ENCODE measurements around the gene SNRNP48.

SNRNP48 gene

DNA sequence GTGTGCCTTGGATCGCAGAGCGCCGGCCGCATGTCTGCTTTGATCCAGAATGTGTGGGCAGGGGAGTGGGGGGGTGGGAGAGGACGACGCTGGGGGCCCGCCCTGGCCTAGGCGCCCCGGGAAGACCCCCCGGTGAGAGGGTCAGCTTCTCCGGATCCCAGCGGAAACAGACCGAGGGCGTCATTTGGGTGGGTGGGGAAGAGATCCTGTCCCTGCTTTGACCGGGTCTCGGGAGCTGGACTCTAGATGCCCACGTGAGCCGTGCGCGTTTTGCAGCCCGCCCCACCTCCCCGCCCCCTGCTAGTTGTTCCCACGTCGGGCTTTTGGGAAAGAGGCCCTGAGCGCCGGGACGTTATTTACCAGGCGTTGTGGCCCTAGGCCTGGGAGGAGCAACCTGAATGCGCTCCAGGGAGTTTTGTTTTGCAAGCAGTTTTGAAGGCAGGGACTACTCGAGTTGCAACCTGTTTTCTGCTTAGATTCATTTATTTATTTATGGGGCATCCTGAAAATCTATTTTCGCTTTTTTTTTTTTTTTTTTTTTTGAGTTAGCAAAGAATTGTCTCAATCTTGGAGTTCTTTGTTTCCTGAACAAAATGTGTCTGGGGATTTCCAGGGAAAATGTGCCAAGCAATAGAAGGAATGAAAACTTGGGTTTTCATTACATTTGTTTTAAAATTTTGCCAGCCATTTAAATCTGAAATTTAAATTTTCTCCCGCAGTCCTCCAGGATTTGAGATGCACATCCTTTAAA lies 46.9 kb upstream of the SNRNP48 start:
- H3K4me3 ChIP-seq (ENCODE audit: low read depth, low read length): no peak overlapping the region
- H3K36me3 ChIP-seq: no peaks in the 10 kb centered on the region
- TF ChIP-seq, protein P1, sequence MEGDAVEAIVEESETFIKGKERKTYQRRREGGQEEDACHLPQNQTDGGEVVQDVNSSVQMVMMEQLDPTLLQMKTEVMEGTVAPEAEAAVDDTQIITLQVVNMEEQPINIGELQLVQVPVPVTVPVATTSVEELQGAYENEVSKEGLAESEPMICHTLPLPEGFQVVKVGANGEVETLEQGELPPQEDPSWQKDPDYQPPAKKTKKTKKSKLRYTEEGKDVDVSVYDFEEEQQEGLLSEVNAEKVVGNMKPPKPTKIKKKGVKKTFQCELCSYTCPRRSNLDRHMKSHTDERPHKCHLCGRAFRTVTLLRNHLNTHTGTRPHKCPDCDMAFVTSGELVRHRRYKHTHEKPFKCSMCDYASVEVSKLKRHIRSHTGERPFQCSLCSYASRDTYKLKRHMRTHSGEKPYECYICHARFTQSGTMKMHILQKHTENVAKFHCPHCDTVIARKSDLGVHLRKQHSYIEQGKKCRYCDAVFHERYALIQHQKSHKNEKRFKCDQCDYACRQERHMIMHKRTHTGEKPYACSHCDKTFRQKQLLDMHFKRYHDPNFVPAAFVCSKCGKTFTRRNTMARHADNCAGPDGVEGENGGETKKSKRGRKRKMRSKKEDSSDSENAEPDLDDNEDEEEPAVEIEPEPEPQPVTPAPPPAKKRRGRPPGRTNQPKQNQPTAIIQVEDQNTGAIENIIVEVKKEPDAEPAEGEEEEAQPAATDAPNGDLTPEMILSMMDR (IDR thresholded peaks at IDR 0.05; ENCODE audit: low read depth, low read length): no peak
- no peaks in the 10 kb centered on the region for H3K4me1 ChIP-seq
- DNase-seq: no peak
- H3K27me3 ChIP-seq: peaks cover 100% of the 10 kb centered on the region
- H3K9me3 ChIP-seq: no peaks in the 10 kb centered on the region

DNA sequence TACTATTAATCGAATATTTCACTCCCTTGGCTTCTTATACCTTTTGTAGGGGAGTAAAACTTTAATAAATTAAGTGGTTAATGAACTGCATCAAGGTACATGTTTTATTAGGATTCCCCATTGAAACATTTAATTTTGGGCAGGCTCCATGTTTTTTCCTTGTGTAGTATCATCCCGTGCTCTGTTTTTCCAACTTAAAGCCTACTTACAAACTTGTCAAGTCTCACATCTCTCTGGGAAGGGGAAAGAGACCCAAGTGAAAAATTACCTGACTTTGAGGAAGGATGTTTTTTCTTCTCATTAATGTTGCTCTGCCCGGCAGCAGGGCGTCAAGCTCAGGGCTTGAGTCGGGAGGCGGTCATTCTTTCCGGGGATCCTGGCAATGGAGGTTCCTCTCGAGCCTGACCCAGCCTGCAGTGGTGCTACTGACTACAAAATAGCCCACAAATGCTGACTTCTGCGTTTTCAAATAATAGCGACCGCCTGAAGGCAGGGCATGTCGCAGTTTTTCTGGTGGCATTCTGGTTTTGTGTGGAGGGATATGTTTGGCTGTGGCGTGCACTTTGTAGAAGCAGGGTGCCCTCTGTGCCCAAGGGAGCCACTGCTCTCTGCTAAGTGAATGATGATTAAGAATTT lies 46.1 kb upstream of the SNRNP48 start:
- TF ChIP-seq, protein P1 (IDR thresholded peaks at IDR 0.05; ENCODE audit: low read depth, low read length): no peak
- Histone ChIP-seq H3K4me1 (no peaks in the 10 kb centered on the region), H3K36me3 (no peaks in the 10 kb centered on the region), H3K4me3 (ENCODE audit: low read depth, low read length) (no peak overlapping the region), H3K9me3 (no peaks in the 10 kb centered on the region), H3K27me3 (peaks cover 100% of the 10 kb centered on the region)
- DNase-seq: no peak

- H3K4me1 ChIP-seq: no peaks in the 10 kb centered on the region
- TF ChIP-seq, protein P1 (IDR thresholded peaks at IDR 0.05; ENCODE audit: low read depth, low read length): no peak
- no peaks in the 10 kb centered on the region for H3K9me3 ChIP-seq
- H3K27me3 ChIP-seq: peaks cover 100% of the 10 kb centered on the region
- H3K36me3 ChIP-seq: no peaks in the 10 kb centered on the region
- H3K4me3 ChIP-seq (ENCODE audit: low read depth, low read length): no peak overlapping the region
- DNase-seq: no peak
These were observed 45.4 kb upstream of the SNRNP48 start for GRCh38 chr6:7544597-7544996.

- DNase-seq: no peak
- TF ChIP-seq, protein P1 (IDR thresholded peaks at IDR 0.05; ENCODE audit: low read depth, low read length): no peak
- Histone ChIP-seq H3K4me1 (no peaks in the 10 kb centered on the region), H3K27me3 (peaks cover 96% of the 10 kb centered on the region), H3K36me3 (no peaks in the 10 kb centered on the region), H3K4me3 (ENCODE audit: low read depth, low read length) (no peak overlapping the region), H3K9me3 (no peaks in the 10 kb centered on the region)
These were observed 44.5 kb upstream of the SNRNP48 start for GRCh38 chr6:7545316-7546019.

GRCh38 chr6:7546020-7546369 lies 44.0 kb upstream of the SNRNP48 start:
- TF ChIP-seq, protein P1 (IDR thresholded peaks at IDR 0.05; ENCODE audit: low read depth, low read length): no peak

More at GRCh38 chr6:7546020-7546369, 44.0 kb upstream of the SNRNP48 start:
- Histone ChIP-seq H3K27me3 (peaks cover 96% of the 10 kb centered on the region), H3K4me3 (ENCODE audit: low read depth, low read length) (no peak overlapping the region), H3K9me3 (no peaks in the 10 kb centered on the region), H3K36me3 (no peaks in the 10 kb centered on the region), H3K4me1 (no peaks in the 10 kb centered on the region)
- DNase-seq: no peak

All from BE2C (cell line).